BJ (cell line): ENCODE measurements around the gene CIC. TPM values are rescaled to one million over a fixed set of nuclear protein-coding genes. Genes with fewer than 3 reads are reported as not detected.

Experiments
- CTCF ChIA-PET: fragments of 350-600 bp; formaldehyde crosslinking; extraction: SDS; loops from one replicate; lab custom pipeline; 2021; ENCODE audit warnings: antibody characterized with exemption, inconsistent platforms; lab: Yijun Ruan, JAX
- POLR2A ChIA-PET: fragments of 300-600 bp; sonication (Branson Sonifier 250); formaldehyde crosslinking; extraction: SDS; loops from one replicate; lab custom pipeline; 2021; ENCODE audit warnings: antibody characterized with exemption; lab: Charles Lee
- DNase-seq: peaks from one replicate; pipeline ENCODE4 v3.0.0-alpha.2; 2011; ENCODE audit warnings: low read depth
- H3K27me3 ChIP-seq: 2 replicates; pipeline ENCODE4 v1.6.0; 2011; ENCODE audit warnings: low read length; ENCODE audit not compliant: control insufficient read depth, insufficient read depth
- H3K36me3 ChIP-seq: 2 replicates; pipeline ENCODE4 v1.5.1; 2011; ENCODE audit warnings: low read length; ENCODE audit not compliant: control insufficient read depth, insufficient read depth
- H3K4me3 ChIP-seq: 2 replicates; pipeline ENCODE4 v1.5.1; 2011; ENCODE audit warnings: low read depth, mild to moderate bottlenecking, control low read depth, low read length
- CTCF ChIP-seq: IDR thresholded peaks from 2 replicates; pipeline ENCODE4 v1.5.1; 2011; ENCODE audit warnings: low read depth, mild to moderate bottlenecking, control low read depth, inconsistent platforms, low read length, moderate library complexity; ENCODE audit not compliant: insufficient read depth
- polyA plus RNA-seq: library from polyadenylated mRNA; depleted of rRNA; stranded (reverse); fragments of >200 nt; gene quantifications from 2 replicates; pipeline ENCODE4 v1.2.3, GENCODE V29; 2011

CIC gene
- polyA plus RNA-seq, 1 experiment: 7.0 TPM

- no peak for DNase-seq
- peaks cover 22% of the 10 kb centered on the region for H3K36me3 ChIP-seq
- H3K27me3 ChIP-seq: no peaks in the 10 kb centered on the region
- TF ChIP-seq CTCF: no peak
- no peak overlapping the region for H3K4me3 ChIP-seq
- POLR2A ChIA-PET: no interaction called here
- CTCF ChIA-PET: interaction anchor here (0.9 to 1.6 kb wide), 3 partner anchors 12 to 199 kb away, joined by 3 to 6 read pairs (median 3); partner anchors contain the start of gene ZNF574
Observed at GRCh38 chr19:42275103-42275502, 6.1 kb downstream of the CIC start.

GRCh38 chr19:42275517-42275916 lies 6.5 kb downstream of the CIC start:
- H3K36me3 ChIP-seq: peaks cover 22% of the 10 kb centered on the region
- no peak for TF ChIP-seq CTCF
- H3K27me3 ChIP-seq: no peaks in the 10 kb centered on the region
- CTCF ChIA-PET: interaction anchor here (1.6 kb wide), 1 partner anchor 30 kb away, joined by 6 read pairs; no protein-coding TSS in a partner anchor
- POLR2A ChIA-PET: no interaction called here
- no peak overlapping the region for H3K4me3 ChIP-seq
- DNase-seq: no peak

- TF ChIP-seq CTCF: no peak
- no peak for DNase-seq
- Histone ChIP-seq H3K27me3 (no peaks in the 10 kb centered on the region), H3K4me3 (no peak overlapping the region), H3K36me3 (peaks cover 22% of the 10 kb centered on the region)
- ChIA-PET CTCF (interaction anchor here (7.4 kb wide), 1 partner anchor 31 kb away, joined by 135 read pairs; the partner anchor contains the start of gene GSK3A), POLR2A (no interaction called here)
Observed at GRCh38 chr19:42276284-42276683, 7.2 kb downstream of the CIC start.

GRCh38 chr19:42276821-42277220 lies 7.8 kb downstream of the CIC start:
- ChIA-PET POLR2A (no interaction called here), CTCF (interaction anchor here (7.4 kb wide), 1 partner anchor 32 kb away, joined by 135 read pairs; the partner anchor contains the start of gene GSK3A)
- DNase-seq: no peak
- no peaks in the 10 kb centered on the region for H3K27me3 ChIP-seq
- peaks cover 21% of the 10 kb centered on the region for H3K36me3 ChIP-seq
- TF ChIP-seq CTCF: no peak
- H3K4me3 ChIP-seq: no peak overlapping the region

GRCh38 chr19:42277821-42278451 lies 8.9 kb downstream of the CIC start:
- DNase-seq: no peak
- CTCF ChIA-PET: interaction anchor here (1.0 to 7.4 kb wide), 7 partner anchors 19 to 169 kb away, joined by 3 to 135 read pairs (median 14); partner anchors contain the start of gene GSK3A
- Histone ChIP-seq H3K36me3 (peaks cover 16% of the 10 kb centered on the region), H3K27me3 (no peaks in the 10 kb centered on the region), H3K4me3 (no peak overlapping the region)
- POLR2A ChIA-PET: interaction anchor here (0.6 kb wide), 1 partner anchor 35 kb away, joined by 3 read pairs; no protein-coding TSS in a partner anchor
- TF ChIP-seq CTCF: no peak
